DMS53 treated with DMSO at 0.1 percent for 48 hours (cell line): Measurements from ENCODE around the gene ZBTB20.
"Not testable (repeated sequence)": the region's sequence is repeated elsewhere in the genome, so short reads cannot be mapped to it uniquely, and the experiment has no call there.

ENCODE experiments used
- DNase-seq: peaks from one replicate; lab custom pipeline; 2025; ENCODE audit not compliant: unreplicated experiment; lab: John Stamatoyannopoulos, UW

The ZBTB20 gene

GRCh38 chr3:114685161-114685560 lies 461.9 kb downstream of the ZBTB20 start:
- DNase-seq, result peak; percentile 23

- no peak for DNase-seq
These were observed 466.8 kb downstream of the ZBTB20 start for GRCh38 chr3:114680299-114680698.

GRCh38 chr3:114679773-114680172 lies 467.3 kb downstream of the ZBTB20 start:
- DNase-seq, result not testable (repeated sequence)

- no peak for DNase-seq
These were observed 472.0 kb downstream of the ZBTB20 start for GRCh38 chr3:114675104-114675503.

- no peak for DNase-seq
These were observed 473.1 kb downstream of the ZBTB20 start for GRCh38 chr3:114674036-114674435.

GRCh38 chr3:114673481-114673880 lies 473.6 kb downstream of the ZBTB20 start:
- DNase-seq, result no peak

GRCh38 chr3:114672692-114673447 lies 474.2 kb downstream of the ZBTB20 start:
- no peak for DNase-seq

GRCh38 chr3:114671741-114672510 lies 475.2 kb downstream of the ZBTB20 start:
- no peak for DNase-seq

- DNase-seq, result no peak
These were observed 477.5 kb downstream of the ZBTB20 start for GRCh38 chr3:114669614-114670013.

GRCh38 chr3:114668099-114668498 lies 479.0 kb downstream of the ZBTB20 start:
- no peak for DNase-seq

- no peak for DNase-seq
These were observed 480.5 kb downstream of the ZBTB20 start for GRCh38 chr3:114666623-114667022.

- DNase-seq, result no peak
These were observed 483.1 kb downstream of the ZBTB20 start for GRCh38 chr3:114664006-114664405.

GRCh38 chr3:114660808-114661207 lies 486.3 kb downstream of the ZBTB20 start:
- no peak for DNase-seq

- DNase-seq, result no peak
These were observed 487.0 kb downstream of the ZBTB20 start for GRCh38 chr3:114660124-114660523.

GRCh38 chr3:114659109-114660061 lies 487.7 kb downstream of the ZBTB20 start:
- DNase-seq, result no peak

GRCh38 chr3:114651555-114651954 lies 495.5 kb downstream of the ZBTB20 start:
- DNase-seq, result no peak

GRCh38 chr3:114650808-114651207 lies 496.3 kb downstream of the ZBTB20 start:
- DNase-seq, result peak; percentile 18

GRCh38 chr3:114649331-114649730 lies 497.8 kb downstream of the ZBTB20 start:
- peak; percentile 7 for DNase-seq

- DNase-seq, result no peak
These were observed 500.6 kb downstream of the ZBTB20 start for GRCh38 chr3:114646526-114646925.

GRCh38 chr3:114645392-114645791 lies 501.7 kb downstream of the ZBTB20 start:
- no peak for DNase-seq

GRCh38 chr3:114644367-114644766 lies 502.7 kb downstream of the ZBTB20 start:
- no peak for DNase-seq
